ENCODE results near the gene GGA2. TPM values are rescaled to one million over a fixed set of nuclear protein-coding genes. Genes with fewer than 3 reads are reported as not detected.
A peak's percentile ranks its signal among the peaks of the same experiment; 100 is the strongest.
"Not testable (repeated sequence)": the region's sequence is repeated elsewhere in the genome, so short reads cannot be mapped to it uniquely, and the experiment has no call there.

The GGA2 gene
- total RNA-seq, 1 experiment from 2014 or later: 142 TPM

- intact Hi-C loops (cut with micrococcal nuclease; ENCODE audit: unreplicated experiment): no loop called here
- Histone ChIP-seq H3K9me3 (ENCODE audit: low read depth, low read length, poor library complexity, severe bottlenecking) (no peaks in the 10 kb centered on the region), H3K36me3 (ENCODE audit: insufficient read depth, low read length, poor library complexity, severe bottlenecking) (peaks cover 9% of the 10 kb centered on the region), H3K4me3 (ENCODE audit: low read depth, low read length, poor library complexity, severe bottlenecking) (no peak overlapping the region), H3K27ac (ENCODE audit: low read depth, low read length, poor library complexity, severe bottlenecking) (no peak overlapping the region), H3K4me1 (ENCODE audit: insufficient read depth, low read length, poor library complexity, severe bottlenecking) (no peaks in the 10 kb centered on the region), H3K27me3 (replicated peaks; ENCODE audit: insufficient read depth, low read depth, low read length, poor library complexity) (no peaks in the 10 kb centered on the region)
- BruUV-seq (replicated peaks): no TSS peak
- POLR2A ChIA-PET (ENCODE audit: low non-redundant PET): no interaction called here
- TF ChIP-seq EZH2 (IDR thresholded peaks at IDR 0.05; ENCODE audit: borderline replicate concordance, low read depth, low read length, poor library complexity, severe bottlenecking) (no peak), CTCF (conservative IDR thresholded peaks at IDR 0.05; ENCODE audit: low read depth, low read length) (no peak)
- CTCF ChIA-PET: no interaction called here
- DNase-seq (ENCODE audit: low spot score): no peak
Measured at GRCh38 chr16:23514381-23515152, 4.3 kb upstream of the GGA2 start.

GRCh38 chr16:23512168-23512695, 1.9 kb upstream of the GGA2 start:
- no peak for DNase-seq (ENCODE audit: low spot score)
- no TSS peak for BruUV-seq (replicated peaks)
- Histone ChIP-seq H3K4me3 (ENCODE audit: low read depth, low read length, poor library complexity, severe bottlenecking) (no peak overlapping the region), H3K9me3 (ENCODE audit: low read depth, low read length, poor library complexity, severe bottlenecking) (no peaks in the 10 kb centered on the region), H3K4me1 (ENCODE audit: insufficient read depth, low read length, poor library complexity, severe bottlenecking) (peaks cover 6% of the 10 kb centered on the region), H3K27ac (ENCODE audit: low read depth, low read length, poor library complexity, severe bottlenecking) (no peak overlapping the region), H3K27me3 (replicated peaks; ENCODE audit: insufficient read depth, low read depth, low read length, poor library complexity) (no peaks in the 10 kb centered on the region), H3K36me3 (ENCODE audit: insufficient read depth, low read length, poor library complexity, severe bottlenecking) (no peaks in the 10 kb centered on the region)
- intact Hi-C loops (cut with micrococcal nuclease; ENCODE audit: unreplicated experiment): no loop called here
- CTCF ChIA-PET: no interaction called here
- TF ChIP-seq EZH2 (IDR thresholded peaks at IDR 0.05; ENCODE audit: borderline replicate concordance, low read depth, low read length, poor library complexity, severe bottlenecking) (no peak), CTCF (conservative IDR thresholded peaks at IDR 0.05; ENCODE audit: low read depth, low read length) (no peak)
- POLR2A ChIA-PET (ENCODE audit: low non-redundant PET): no interaction called here

- H3K27ac ChIP-seq (ENCODE audit: low read depth, low read length, poor library complexity, severe bottlenecking): no peak overlapping the region
- H3K27me3 ChIP-seq (replicated peaks; ENCODE audit: insufficient read depth, low read depth, low read length, poor library complexity): no peaks in the 10 kb centered on the region
- H3K4me1 ChIP-seq (ENCODE audit: insufficient read depth, low read length, poor library complexity, severe bottlenecking): peaks cover 6% of the 10 kb centered on the region
- TF ChIP-seq EZH2 (IDR thresholded peaks at IDR 0.05; ENCODE audit: borderline replicate concordance, low read depth, low read length, poor library complexity, severe bottlenecking): no peak
- no peak for TF ChIP-seq CTCF (conservative IDR thresholded peaks at IDR 0.05; ENCODE audit: low read depth, low read length)
- intact Hi-C loops (cut with micrococcal nuclease; ENCODE audit: unreplicated experiment): no loop called here
- DNase-seq (ENCODE audit: low spot score): no peak
- no TSS peak for BruUV-seq (replicated peaks)
- no peak overlapping the region for H3K4me3 ChIP-seq (ENCODE audit: low read depth, low read length, poor library complexity, severe bottlenecking)
- no peaks in the 10 kb centered on the region for H3K9me3 ChIP-seq (ENCODE audit: low read depth, low read length, poor library complexity, severe bottlenecking)
- POLR2A ChIA-PET (ENCODE audit: low non-redundant PET): no interaction called here
- no peaks in the 10 kb centered on the region for H3K36me3 ChIP-seq (ENCODE audit: insufficient read depth, low read length, poor library complexity, severe bottlenecking)
- CTCF ChIA-PET: no interaction called here
Measured at GRCh38 chr16:23511731-23512130, 1.4 kb upstream of the GGA2 start.

- H3K27me3 ChIP-seq (replicated peaks; ENCODE audit: insufficient read depth, low read depth, low read length, poor library complexity); DNase-seq (ENCODE audit: low spot score); H3K4me1 ChIP-seq (ENCODE audit: insufficient read depth, low read length, poor library complexity, severe bottlenecking); H3K36me3 ChIP-seq (ENCODE audit: insufficient read depth, low read length, poor library complexity, severe bottlenecking); intact Hi-C loops (cut with micrococcal nuclease; ENCODE audit: unreplicated experiment); POLR2A ChIA-PET (ENCODE audit: low non-redundant PET); H3K9me3 ChIP-seq (ENCODE audit: low read depth, low read length, poor library complexity, severe bottlenecking): not testable (repeated sequence)
- H3K4me3 ChIP-seq (ENCODE audit: low read depth, low read length, poor library complexity, severe bottlenecking): peak overlapping the region; percentile 80
- peak overlapping the region; percentile 92 for H3K27ac ChIP-seq (ENCODE audit: low read depth, low read length, poor library complexity, severe bottlenecking)
- TSS peak; percentile 71 for BruUV-seq (replicated peaks)
- CTCF ChIA-PET: interaction anchor here (0.7 kb wide), 1 partner anchor 86 kb away, joined by 5 read pairs; no protein-coding TSS in a partner anchor
Measured at GRCh38 chr16:23510915-23511270, 599 bp upstream of the GGA2 start.

Measured in A673 (cell line).